HG03565 (cell line): ENCODE results near the gene A2M.

Experiments used
- ATAC-seq: cut with Tn5 transposase; IDR thresholded peaks from one replicate; pipeline ENCODE4 v1.9.1; 2021; ENCODE audit warnings: mild to moderate bottlenecking, moderate library complexity; ENCODE audit not compliant: unreplicated experiment

A2M gene

DNA sequence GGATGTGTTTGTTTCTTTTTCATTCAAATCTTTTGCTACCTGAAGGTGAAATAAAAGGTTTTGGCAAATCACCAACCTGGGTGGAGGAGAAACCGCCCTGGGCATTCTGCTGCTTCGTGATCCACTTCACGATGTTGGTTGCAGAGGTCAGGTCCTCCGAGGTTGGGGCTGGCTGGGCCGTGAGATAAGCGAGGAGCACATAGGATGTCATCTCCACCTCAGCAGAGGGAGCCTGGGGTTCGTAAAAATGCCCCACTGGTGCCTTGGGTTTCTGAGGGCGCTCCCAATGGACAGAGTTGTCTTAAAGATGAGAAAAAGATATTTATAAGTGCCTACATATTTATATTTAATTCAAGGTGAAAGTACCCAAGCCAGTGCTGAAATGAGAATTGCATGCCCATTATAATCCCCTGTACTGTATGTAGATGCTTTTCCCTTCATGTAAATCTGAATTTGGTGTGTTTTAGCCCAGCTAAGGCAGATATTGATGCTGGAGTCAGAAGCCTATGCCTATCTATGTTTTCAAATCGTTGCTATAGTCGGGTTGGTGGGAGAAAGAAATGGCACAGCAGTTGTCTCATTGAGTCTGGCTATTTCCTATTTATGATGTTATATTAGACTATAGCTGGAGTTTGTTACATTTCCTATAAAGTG is 41.1 kb downstream of the A2M start:
- ATAC-seq = no peak

DNA sequence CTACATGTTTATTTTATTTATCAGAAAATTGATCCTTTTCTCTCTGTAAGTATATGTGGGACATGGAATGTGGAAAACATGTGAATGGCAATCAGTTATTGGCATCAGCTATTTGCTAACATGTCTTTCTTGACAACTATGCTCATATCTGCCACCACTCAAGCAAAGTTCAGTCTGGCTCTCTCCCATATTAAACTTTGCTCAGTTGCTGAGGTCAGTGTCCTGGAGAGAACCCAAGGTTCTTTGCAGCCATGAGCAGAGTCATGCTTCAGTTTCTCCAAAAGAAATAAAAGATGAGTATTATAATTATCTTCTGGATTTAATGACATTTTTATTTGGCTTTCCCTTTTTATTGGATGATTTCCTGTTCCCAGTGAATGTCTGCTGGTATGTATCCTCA is 42.6 kb downstream of the A2M start:
- no peak for ATAC-seq

DNA sequence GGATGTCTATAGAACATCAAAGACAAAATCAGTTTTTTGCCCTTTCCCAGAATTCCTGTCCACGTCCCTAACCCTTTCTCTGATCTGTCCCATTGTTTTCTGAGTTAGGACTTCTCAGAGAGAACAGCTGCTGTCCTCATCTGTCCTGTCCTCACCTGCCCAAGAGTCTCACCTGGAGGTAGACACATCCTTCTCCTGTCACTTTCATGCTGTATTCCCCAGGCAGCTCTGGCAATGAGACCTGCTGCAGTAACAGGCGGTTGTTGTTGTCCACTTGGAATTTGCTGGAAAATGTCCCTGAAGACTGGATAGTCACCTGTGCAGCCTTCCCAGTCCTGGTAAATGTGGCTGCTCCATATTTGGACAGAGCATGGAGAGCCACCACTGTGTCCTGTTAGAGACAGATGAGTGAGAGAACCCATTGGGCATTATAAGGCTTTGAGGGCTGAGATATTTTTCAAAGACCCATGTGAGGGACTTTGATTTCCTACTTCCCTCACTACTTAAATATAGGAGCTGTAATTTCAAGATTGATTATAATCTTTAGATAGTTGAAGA is 43.2 kb downstream of the A2M start:
- no peak for ATAC-seq

DNA sequence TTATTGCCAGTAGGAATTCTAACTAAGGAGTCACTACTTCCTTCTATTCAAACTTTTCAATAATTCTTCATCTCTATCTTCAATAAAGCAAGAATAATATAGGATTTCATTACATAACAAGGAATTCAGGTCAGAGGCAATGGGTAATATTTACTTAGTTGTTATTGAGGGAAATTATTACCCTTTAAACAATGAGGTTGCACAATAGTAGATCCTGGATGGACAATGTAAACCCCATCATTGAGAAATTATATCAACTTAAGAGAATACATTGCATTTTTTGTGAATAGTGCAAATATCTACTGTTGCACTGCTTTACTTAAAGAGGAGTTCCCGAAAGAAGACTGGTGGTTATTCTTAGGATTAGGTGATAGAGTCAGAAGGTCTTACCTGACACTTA is 43.8 kb downstream of the A2M start:
- no peak for ATAC-seq

DNA sequence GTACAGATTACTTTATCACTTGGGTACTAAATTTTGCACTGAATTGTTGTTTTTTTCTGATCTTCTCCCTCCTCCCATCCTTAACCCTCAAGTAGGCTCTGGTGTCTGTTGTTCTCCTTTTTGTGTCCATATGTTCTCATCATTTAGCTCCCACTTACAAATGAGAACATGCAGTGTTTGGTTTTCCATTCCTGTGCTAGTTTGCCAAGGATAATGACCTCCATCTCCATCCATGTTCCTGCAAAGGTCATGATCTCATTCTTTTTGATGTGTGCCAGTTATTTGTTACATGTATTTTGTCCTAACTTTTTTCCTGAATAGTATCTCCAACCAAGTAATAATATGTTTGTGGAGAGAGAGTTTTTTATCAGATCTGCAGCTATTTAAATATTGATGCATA is 44.2 kb downstream of the A2M start:
- ATAC-seq = no peak

DNA sequence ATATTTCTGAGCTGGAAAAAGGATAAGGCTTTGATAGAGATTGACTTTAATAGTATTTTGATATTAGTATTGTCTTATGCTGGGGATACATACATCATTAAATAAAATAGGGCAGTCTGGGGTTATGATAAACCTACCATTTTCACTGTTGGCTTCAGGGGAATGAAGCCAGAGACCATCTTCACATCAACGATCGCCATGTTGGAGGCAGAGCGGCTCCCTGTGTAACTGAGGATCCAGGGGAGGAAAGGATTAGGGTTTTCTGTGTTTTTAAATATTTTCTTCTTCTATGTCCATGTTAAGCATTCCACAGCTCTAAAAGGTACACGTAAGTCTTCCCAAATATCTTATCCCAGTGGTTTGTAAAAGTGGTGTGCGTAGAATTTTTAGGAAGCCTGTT is 45.4 kb downstream of the A2M start:
- ATAC-seq = no peak

DNA sequence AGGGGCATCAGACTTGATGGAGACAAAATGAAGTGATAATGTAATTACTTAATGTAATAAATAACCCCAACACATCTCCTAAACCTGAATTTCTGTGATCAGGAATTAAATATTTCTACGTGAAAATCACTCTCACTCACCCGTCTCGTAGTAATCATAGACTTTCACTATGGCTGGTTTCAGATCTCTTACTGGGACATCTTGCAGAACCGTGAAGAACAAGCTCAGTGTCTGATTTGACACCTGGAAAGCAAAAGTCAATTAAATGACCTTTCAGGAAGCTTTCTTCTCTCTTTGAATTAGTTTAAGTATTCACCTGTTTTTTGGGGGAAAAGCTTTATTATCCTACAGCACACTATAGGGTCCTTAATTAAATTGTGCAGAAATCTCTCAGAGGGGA is 47.1 kb downstream of the A2M start:
- ATAC-seq = no peak

DNA sequence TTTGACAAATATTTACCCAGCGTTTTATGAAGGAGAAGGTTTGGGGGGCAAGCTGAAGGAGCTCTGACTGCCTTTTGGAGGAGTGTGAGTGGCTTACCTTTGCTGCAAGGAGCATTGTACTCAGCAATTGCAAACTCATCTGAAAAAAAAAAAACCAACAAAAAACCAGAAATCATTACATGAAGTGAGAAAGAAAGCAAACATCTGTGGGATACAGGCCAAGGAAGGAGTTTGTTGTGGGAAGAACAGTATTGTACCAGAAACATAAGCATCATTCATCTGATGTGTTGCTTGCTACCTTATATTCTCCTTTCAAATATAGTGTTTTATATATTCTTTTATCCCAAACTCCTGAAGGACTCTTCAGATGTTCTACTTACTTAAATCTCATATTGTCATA is 47.6 kb downstream of the A2M start:
- ATAC-seq = no peak

DNA sequence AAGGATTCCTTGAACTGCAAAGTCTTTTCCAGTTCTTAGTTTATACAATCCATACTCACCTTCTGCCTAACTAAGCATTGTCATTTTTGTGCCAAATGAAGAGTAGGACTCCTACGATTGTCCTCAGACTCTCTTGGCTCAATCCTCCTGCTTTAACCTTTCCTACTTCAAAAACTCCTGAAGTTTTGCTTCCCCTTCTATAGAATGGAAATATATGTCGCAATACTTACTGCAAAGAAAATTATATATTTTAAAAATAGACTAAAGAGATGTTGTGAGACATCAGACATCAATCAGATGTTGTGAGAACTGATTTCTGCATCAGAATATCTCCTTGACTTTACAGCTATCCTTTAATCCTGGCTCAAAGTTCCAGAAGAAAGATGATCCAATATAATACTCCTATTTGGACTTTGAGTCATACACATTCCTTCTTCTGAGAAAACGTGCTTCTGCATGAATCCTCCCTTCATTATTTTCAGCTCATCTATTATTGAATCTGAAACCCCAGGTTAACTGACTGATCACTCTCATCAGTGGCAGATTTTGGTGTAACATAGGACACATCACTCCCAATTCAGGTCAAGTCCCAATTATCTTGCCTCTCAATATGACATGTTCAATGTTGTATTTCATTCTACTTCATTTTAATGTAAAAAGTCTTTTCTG is 48.8 kb downstream of the A2M start:
- ATAC-seq = no peak

DNA sequence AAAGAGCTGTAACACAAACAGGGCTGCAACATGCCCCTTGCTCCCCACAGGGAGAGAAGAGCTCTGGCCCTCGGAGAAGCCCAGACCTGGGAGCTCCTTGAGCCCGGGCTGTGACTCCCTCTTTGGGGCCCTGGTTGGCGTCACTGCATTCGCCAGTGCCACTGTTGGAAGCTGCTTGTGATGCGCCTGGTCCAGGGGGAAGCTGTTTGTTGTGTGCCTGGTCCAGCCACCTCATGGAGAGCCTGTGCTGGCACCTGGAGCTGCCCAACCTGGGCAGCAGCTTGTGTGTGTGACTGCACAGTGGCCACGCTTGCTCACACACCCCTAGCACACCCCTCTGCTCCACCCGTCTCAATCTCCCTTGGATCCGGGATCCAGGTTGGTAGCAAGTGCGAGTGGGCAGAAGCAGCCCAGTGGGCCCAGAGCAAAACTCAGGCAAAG is 49.5 kb downstream of the A2M start:
- no peak for ATAC-seq

DNA sequence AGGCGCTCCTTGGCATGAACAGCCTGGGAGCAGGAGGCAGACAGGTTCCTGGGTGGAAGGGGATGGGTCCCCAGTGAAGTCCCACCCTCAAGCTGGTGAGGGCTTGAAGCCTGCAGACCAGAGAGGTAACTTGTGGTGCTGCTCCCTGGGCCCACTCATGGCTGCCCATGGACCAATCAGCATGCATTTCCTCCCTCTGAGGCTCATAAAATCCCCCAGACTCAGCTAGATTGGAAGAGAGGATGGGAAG is 50.2 kb downstream of the A2M start:
- ATAC-seq = no peak

DNA sequence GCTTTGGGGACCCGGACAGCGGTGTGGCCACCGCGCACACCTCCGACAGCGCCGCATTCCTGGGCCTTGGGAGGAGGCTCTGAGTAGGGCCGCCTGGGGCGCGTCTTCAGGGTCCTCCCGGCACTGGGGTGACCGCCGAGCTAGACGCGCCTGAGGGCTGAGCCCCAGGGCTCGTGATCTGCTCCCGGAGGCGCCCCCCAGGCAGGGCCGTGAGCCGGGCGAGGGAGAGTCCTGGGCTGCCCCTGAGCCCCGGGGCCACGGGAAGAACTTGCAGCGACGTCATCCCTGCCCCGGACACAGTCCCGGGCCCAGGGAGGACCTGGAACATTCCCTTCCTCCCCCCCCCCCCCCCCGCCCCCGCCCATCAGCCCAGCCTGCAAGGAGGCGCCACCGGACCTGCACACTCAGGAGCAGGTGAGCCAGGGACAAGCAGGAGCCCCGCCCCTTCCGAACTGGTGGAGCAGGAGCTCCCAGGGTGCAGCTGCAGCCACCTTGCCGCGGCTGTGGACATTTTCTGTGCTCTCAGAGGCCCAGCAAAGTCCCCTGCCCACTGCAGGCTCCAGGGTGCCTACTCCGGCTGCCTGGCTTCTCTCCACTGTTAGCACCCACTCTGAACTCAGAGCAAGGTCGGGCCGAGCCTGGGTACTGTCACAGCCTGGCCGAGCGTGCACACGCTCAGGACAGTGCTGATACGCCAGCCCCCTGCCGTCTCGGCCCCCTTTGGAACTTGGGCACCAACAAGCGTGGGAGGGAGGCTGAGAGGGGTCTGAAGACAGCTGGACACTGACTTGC is 50.7 kb downstream of the A2M start:
- no peak for ATAC-seq

DNA sequence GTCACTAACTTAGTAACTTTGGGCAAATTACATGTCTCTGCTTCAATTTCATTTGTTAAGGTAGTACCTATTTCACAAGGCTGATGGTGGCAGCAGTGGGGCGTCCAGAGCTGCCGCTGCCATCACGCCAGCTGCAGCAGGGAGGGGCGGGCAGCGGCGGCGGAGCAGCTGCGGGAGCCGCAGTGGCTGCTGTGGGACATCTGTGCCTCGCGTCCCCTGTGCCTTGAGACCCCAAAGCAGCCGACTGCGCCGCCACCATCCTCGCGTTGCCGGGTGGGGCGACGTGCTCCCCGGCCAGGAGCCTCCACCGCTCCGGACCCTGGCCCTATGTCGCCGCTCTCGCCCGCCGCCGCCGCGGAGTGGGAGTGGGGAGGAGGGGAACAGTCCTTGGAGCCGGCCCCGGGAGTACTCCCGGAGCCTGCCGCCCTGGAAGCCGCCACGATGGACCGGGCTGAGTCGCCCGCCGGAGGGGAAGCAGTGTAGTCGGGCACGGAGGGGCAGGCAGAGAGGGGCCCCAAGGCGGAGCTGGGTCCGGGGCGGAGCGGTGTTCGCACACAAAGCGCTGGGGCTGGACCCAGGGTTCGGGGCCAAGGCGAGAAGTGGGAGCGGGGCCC is 51.4 kb downstream of the A2M start:
- peak; percentile 60 for ATAC-seq

DNA sequence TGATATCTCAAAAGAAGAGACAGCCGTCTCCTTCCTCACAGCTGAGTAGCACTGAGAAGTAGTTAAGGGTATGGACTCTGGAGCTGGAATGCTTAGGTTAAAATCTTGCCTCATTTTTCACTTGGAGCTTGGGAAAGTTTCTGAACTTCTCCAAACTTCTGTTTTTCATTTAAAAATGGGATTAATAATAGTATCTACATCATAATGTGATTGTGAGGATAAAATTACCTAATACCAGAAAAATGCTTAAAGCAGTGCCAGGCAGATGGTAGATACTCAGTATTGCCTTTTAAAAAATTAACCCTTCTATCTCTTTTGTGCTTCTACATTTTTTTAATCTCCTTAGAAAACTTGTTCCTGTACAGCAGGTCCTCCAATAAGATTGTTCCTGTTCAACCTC is 63.1 kb downstream of the A2M start:
- no peak for ATAC-seq

DNA sequence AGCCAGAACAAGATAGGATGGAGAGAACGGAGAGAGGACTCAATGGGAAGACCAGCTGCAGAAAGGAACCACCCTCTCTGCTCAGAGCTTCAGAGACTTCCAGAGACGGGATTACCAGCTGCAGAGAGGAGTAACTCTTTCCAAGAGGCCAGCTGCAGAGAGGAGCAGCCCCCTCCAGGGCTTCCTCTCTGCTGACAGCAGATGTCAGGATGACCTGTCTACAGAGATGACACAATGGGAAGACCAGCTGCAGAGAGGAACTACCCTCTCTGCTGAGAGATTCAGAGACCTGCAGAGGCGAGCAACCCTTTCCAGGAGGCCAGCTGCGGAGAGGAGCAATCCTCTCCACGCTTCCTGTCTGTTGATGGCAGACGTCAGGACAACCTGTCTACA is 64.6 kb downstream of the A2M start:
- no peak for ATAC-seq

DNA sequence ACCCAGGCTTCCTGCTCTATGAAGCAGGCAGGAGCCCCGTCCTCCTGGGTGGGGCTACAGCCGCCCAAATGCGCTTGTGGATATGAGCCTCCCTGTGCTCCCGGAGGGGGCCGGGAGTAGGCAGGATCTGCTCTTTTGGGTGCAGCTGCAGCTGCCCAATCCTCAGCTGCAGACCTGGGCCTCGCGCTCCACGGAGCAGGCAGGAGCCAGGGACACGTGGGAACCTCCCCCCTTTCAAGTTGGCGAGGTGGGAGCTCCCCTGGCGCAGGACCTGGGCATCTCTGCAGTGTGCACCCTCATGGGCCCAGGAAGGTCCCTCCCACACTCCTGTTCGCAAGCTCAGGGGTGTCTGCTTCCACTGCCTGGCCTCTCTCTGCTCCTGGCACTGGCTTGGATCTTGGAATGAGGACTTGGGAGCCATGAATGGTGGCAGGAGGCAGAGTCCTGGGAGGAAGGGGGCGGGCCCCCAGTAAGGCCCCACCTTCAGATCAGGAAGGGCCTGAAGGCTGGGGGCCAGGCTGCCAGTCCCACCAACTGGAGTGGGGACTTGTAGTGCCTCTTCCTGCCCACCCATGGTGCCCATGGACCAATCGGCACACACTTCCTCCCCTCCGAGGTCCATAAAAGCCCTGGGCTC is 65.1 kb downstream of the A2M start:
- no peak for ATAC-seq

DNA sequence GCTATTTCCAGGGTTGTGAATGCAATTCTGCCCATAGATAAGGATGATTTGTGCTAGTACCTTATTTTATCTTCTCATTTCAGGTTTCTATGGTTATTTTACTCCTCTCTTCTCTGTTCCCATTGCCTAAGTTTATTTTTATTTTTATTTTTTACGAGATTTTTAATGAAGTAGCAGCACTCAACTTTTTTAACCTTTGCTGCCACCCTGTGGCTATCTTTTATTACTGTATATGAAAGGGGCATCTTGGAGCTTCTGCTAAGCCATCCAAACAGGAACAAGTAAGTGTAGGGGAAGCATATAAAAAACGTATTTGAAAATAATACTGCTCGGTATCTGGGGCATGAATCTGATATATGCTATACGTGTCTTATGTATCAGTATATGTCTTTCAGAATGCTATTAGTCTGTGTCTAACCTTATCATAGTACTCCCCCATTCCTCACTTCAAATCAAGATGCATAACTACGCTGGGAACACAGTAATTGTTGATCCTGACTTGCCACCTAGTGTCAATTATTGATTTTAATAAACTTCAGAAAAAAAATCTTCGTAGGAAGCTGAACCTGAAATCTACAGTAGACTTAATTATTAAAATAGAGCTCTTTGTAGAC is 66.1 kb downstream of the A2M start:
- no peak for ATAC-seq

DNA sequence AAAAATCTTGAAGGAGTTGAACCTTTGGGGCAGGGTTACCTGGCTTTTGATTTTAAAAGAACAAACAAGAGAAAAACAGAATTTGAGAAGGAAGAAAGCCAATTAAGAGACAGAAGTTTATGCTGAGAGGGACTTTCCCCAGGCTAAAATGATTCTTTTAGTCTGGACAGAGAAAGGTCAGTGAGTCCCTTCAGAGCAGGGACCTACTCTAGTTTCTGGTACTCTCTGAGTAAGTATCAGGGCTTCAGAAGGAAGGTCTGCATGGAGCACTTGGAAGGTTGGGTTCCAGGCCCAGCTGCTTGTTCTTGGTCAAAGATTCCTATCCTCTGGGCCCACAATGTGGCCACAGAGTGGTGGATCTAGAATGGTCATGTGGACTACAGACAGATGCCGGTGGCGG is 66.8 kb downstream of the A2M start:
- no peak for ATAC-seq

DNA sequence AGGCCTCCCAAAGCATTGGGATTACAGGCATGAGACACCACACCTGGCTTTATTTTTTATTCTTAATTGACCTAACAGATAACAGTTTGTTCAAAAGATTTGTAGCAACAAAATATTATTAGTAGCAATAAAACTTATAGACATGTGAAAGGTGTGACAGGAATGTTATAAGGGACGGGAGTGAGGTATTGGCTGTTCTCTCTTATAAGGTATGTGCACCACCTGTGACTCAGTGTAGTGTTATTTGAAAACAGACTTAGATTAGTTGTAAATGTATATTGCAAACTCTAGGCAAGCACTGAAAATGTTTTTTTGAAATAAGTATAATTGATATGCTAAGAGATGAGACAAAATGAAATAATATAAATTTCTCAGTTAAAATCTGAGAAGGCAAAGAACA is 68.6 kb downstream of the A2M start:
- ATAC-seq = no peak

DNA sequence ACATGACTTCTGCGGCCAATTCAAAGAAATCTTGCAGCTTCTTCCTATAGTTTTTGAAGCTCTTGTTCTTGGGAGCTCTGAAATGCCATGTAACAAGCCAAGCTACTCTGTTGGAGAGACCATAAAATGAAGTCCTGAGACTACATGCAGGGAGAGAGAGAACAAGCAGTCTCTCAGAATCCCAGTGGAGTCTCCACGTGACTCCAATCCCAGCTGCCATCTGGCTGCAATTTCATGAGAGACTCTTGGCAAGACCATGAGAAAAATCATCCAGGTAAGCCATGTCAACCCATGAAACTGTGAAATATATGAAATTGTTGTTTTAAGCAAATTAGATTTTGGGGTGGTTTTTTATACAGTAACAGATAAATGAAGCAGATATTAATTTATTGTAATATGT is 72.0 kb downstream of the A2M start:
- no peak for ATAC-seq

DNA sequence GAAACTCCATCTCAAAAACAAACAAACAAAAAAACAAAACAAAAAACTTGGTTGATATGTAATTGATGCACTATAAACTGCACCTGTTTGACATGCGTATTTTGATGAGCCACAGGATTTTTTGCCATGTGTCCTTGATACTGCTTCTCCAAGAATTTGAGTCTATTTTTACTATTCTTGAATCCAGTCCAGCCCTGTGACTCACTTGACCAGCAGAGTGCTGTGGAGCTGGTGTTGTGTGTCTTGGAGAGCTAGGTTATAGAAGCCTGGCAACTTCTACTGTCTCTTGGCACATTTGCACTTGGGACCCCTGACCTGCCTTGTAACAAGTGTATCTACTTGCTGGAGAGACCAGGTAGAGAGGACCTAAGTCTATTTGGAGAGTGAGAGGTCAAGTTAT is 74.4 kb downstream of the A2M start:
- no peak for ATAC-seq
